GM18909 (cell line): Measurements from ENCODE around the gene MNX1.

Experiments used
- ATAC-seq: cut with Tn5 transposase; IDR thresholded peaks from one replicate; pipeline ENCODE4 v1.9.1; 2021; ENCODE audit warnings: mild to moderate bottlenecking; ENCODE audit not compliant: unreplicated experiment, poor library complexity

Gene MNX1

GRCh38 chr7:157004521-157005455 is 5.7 kb downstream of the MNX1 start:
- no peak for ATAC-seq

- ATAC-seq = no peak
Measured at GRCh38 chr7:157003756-157004520, 6.5 kb downstream of the MNX1 start.

DNA sequence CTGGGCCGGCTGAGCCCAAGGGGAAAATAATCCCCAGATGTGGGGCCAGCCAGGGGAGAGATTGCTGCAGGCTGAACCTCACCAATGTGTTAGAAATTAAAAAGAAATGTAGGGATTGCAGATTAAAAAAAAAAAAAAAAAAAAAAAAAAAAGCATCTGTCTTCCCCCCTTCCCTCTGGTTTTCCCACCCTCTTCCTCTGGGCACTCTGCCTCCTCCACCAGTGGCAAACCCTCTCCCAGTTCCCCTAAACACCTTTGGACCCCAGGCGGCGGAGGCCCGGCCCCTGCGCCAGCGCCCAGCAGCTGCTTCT is 7.1 kb downstream of the MNX1 start:
- ATAC-seq = no peak

DNA sequence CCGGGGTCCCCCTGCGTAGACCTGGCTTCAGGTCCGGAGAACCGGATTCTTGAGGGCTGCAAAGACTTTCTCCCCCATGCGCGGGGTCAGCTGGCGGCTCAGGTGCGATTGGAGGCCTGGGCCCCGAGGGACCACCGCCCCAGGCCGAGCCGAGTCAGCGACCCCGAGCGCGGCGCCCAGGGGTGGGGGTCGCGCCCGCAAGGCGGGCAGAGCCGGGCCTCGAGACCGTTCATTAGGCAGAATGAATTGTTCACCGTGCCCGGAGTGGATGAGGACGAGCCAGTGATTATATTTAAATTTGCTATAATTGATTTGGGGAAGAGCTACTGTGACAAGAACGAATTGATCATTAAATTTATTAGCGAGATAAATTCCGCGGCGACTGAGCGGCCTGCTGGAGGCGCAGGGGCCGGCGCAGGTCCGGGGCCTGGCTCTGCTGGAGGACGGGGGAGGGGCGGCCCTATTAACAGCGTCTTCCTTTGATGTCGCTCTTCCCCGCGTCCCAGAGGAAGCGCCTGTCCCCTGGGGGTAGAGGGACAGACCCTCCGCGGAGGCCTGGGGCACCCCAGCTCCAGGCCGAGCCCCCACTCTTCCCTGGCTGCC is 7.5 kb downstream of the MNX1 start:
- no peak for ATAC-seq

DNA sequence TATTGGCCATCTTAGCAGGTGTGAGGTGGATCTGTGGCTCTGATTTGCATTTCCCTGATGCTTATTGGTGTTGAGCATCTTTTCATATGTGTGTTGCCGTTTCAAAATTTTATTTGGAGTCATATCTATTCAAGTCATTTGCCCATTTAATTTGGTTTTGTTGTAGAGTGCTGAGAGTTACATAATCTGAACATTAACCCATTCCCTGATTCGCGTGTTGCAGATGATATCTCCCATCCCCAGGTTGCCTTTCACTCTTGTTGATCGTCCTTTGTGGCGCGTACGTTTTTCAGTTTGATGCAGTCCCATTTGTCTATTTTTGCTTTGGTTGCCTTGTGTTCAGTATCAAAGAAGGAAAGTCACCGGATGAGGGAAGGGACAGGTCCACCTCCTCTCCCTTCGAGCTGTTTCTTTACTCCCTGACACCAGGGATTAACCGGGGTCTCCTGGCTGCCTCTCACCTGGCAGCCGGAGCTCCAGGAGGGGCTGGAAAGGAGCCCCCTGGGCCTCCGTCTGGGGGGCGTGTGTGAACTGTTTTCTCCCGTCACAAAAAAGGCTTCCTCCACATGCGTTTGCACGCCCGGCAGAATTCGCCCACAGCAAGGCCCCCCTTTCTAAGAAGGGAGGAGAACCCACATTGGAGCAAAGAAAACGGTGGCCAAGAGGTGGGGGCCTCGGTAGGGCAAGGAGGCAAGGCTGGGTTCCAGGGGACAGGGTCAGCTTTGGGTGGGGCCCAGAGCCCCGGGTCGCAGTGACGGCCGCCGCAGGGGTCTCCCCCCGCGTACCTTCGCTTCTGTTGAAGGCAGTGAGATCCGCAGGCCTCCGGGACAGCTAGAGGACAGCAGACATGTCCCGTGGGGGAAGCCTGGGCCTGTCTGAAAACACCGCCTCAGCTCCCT is 8.3 kb downstream of the MNX1 start:
- ATAC-seq = no peak

DNA sequence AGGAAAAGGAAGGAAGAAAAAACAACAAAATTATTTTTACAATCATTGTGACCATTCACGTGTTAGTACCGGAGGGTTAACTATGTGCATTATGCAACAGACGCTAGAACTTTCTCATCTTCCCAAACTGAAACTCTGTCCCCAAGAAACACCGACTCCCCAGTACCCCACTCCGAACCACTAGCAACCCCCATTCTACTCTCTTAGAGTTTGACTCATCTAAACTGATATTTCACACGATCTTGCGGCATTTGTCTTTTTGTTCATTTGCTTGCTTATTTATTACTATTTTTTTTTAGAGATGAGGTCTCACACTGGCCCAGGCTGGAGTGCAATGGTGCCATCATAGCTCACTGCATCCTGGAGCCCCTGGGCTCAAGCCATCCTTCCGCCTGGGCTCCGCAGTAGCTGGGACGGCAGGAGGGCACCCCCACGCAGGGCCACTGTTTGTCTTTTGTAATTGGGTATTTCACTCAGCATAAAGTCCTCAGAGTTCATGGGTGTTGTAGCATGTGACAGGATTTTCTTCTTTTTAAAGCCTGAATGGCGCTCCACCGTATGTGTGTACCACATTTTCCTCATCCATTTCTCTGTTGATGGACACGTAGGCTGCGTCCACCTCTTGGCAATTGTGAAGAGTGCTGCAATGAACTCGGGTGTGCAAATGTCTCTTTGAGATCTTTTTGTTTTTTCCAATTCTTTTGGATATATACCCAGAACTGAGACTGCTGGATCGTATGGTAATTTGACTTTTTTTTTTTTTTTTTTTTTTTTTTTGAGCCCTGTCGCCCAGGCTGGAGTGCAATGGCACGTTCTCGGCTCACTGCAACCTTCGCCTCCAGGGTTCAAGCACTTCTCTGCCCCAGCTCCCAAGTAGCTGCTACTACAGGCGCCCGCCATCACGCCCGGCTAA is 9.5 kb downstream of the MNX1 start:
- ATAC-seq = no peak

GRCh38 chr7:156999958-157000726 is 10.3 kb downstream of the MNX1 start:
- ATAC-seq = peak; percentile 27

- ATAC-seq = peak; percentile 38
Measured at GRCh38 chr7:156998988-156999957, 11.2 kb downstream of the MNX1 start.

- no peak for ATAC-seq
Measured at GRCh38 chr7:156994417-156994816, 16.0 kb downstream of the MNX1 start.

GRCh38 chr7:156993925-156994235 is 16.6 kb downstream of the MNX1 start:
- no peak for ATAC-seq

- ATAC-seq = no peak
Measured at GRCh38 chr7:156993021-156993924, 17.2 kb downstream of the MNX1 start.

DNA sequence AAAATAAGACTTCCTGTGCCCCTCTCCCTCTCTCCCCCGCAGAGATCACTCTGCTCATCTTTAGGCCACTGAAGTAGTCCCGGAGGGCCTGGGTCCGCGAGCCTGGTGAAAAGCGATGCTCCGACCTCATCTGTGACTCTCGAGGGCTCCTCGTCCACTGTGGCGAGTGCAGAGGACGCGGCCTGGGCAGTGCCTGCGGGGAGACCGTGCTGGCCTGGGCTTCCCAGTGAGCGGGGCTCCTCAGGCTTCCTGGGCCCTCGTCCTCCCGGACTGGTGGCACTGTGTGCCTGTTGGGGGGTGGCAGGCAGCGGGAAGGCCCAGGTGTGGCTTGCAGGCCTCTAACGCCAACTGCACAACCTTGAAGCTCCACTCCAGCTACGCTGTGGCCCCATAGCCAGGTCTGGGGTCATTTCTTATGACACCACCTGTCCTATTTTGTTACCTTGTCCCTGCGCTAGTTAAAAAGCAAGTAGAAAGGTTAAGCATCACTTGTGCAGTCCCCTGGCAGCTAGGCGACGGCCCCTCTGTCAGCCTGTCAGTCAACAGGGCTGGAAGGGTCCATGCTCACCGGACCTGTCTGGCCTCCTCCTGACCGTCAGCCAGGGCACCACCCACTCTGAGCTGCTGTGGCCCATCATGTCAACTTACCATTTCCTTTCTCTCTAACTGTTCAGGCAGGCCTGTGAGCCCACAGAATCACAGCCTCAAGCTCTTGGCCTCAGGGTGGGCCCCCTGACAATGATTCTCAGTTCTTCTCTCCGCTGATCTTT is 20.5 kb downstream of the MNX1 start:
- no peak for ATAC-seq

DNA sequence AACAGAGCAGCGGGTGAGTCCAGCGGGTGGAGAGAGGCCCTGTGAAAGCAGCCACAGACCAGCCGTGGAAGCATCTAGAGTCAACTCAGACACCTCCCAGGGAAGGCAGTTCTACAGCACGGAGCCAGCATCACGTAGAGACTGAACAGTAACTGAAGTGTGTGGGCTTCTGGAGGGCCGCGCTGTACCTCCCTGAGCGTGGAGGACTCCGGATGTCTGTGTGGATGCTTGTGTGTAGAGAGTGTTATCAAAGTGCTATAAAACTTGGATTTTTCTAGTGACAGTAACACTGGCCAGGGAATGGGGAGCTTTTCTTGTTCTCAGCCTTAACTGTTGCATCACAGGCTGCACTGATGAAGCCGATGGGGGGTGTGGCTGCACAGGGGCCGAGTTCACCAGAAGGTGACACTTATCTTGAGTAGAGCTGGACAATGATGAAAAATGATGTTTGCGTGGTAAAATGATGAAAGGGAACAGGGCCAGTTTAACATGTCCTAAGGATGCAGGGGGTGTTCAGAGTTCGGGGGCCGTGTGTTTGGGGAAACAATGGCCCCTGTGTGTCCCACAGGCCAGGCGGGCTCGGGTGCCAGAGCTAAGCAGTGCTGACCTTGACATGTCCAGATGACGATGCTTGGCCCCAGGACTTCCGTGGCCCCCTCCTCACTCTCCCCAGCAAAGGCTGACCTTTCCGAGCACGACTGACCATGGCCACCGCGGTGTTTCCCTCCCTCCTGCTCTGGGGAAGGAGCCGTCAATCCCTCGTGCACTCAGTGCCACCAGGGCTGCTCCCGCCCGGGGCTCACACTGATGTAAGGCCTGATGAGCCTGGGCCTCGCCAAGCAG is 21.9 kb downstream of the MNX1 start:
- ATAC-seq = no peak

- no peak for ATAC-seq
Measured at GRCh38 chr7:156986378-156986777, 24.1 kb downstream of the MNX1 start.
